GM19372 (cell line): Measurements from ENCODE around the gene CDH13.

ENCODE experiments used
- ATAC-seq: cut with Tn5 transposase; IDR thresholded peaks from one replicate; pipeline ENCODE4 v1.9.1; 2021; ENCODE audit warnings: mild to moderate bottlenecking, low read depth, moderate library complexity; ENCODE audit not compliant: unreplicated experiment

CDH13 gene

DNA sequence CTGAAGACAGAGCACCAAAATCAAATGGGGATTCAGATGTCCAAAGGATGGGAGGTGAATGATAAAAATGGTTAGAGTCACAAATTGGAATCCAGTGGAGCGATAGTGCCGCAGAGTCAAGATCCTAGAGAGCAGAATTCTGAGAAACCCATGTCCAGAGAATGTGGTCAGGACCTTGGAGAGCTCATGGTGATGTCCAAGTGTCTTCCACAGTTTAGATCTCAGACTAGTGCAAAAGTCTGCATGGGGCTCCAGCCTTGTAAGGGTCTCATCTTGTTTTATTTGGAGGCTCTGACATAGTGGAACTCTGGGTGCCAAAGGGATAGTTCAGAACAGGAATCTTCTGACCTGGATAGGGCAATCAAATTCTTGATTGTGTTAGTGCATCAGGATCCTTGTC lies 935.1 kb downstream of the CDH13 start:
- no peak for ATAC-seq

DNA sequence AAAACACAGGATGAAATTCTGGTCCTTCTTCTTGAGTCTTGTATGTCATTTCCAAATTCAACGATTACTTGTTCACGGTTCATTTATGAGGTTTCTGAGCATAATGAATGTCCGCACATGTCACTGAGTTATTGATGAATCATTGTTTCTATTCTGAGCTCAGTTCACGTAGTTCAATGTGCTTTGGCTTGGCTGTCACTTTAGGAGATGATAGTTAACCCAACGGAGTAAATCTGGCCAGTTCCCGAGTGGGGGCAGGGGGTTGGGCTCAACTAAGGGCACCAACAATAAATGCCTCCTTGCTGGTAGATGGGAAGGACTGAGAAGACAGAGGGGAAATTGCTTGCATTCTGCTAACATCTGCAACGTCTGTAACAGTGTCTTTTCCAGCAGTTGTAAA lies 941.6 kb downstream of the CDH13 start:
- ATAC-seq: no peak

- ATAC-seq: no peak
Measured at GRCh38 chr16:83574388-83574787, 947.6 kb downstream of the CDH13 start.

DNA sequence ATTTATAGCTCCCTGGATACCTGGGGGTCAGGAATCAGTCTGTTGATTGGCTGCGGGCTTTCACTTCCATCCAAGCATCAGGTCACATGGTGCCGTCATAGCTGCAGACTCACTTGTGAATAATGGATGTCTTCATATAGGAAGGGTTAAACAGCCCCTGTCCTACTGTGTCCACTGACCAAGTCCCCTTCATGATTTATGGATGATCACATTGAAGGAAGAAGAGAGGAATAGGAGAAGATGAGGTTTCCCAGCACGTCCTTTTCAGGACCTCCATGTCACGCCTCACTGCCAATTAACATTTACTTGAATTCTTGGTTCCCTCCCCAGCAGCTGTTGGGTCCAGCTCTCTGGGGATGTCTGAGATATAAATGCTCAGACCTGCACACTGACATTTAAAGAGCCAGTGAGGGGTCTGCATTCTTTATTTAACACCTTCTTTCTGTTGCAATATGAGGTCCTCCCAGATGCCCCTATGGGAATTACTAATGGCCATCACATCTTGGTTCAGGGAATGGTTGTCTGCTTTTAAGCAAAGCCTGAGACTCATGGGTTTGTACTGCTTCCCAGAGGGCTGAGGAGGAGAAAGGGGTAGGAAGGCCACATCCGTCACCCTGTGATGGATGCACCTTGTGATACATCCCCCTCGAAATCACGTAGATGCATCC lies 950.4 kb downstream of the CDH13 start:
- no peak for ATAC-seq

DNA sequence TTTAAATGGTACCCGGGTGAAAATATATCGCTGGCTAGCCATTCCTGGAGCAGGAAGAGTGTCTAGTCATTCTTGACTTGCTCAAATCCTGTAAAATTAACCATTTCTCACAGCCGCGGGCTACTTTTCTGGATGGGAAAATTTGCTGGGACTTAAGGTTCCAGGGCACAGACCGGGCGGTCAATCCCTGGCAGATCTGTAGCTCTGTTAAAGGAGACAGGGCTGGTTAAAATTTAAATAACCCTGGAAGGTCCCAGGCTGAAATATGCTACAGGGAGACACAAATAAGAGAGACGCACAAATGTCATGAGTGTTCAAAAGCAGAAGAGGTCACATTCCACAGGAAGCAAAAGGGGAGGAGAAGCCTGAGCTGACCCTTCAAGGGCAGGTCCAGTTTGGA lies 951.4 kb downstream of the CDH13 start:
- no peak for ATAC-seq

DNA sequence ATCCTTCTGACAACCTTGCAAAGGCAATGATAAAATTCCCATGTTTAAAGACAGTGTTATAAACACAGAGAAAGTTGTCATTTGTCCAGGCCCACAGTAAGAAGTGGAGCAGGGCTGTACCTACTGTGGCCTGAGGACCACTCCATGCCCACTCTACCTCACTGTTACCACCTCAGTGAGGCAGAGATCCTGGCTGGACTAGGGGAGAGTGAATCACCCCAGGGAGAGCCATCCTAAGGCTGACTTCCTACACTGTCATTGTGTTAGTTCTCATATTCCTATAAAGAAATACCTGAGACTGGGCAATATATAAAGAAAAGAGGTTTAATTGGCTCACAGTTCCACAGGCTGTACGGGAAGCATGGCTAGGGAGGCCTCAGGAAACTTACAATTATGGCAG lies 952.3 kb downstream of the CDH13 start:
- ATAC-seq: no peak

DNA sequence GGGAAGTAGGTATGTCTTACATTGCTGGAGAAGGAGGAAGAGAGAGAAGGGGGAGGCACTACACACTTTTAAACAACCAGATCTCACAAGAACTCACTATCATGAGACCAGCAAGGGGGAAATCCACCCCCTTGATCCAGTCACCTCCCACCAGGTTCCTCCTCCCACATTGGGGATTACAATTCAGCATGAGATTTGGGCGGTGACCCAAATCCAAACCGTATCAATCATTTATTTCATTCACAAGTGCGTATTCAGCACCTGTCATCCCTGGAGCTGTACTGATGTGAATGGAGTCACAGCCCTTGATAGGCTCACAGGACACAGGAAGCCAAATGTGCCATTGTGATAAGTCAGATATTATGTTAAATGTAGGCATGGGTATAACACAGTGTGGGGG lies 952.7 kb downstream of the CDH13 start:
- no peak for ATAC-seq

- ATAC-seq: no peak
Measured at GRCh38 chr16:83581082-83581481, 954.3 kb downstream of the CDH13 start.

DNA sequence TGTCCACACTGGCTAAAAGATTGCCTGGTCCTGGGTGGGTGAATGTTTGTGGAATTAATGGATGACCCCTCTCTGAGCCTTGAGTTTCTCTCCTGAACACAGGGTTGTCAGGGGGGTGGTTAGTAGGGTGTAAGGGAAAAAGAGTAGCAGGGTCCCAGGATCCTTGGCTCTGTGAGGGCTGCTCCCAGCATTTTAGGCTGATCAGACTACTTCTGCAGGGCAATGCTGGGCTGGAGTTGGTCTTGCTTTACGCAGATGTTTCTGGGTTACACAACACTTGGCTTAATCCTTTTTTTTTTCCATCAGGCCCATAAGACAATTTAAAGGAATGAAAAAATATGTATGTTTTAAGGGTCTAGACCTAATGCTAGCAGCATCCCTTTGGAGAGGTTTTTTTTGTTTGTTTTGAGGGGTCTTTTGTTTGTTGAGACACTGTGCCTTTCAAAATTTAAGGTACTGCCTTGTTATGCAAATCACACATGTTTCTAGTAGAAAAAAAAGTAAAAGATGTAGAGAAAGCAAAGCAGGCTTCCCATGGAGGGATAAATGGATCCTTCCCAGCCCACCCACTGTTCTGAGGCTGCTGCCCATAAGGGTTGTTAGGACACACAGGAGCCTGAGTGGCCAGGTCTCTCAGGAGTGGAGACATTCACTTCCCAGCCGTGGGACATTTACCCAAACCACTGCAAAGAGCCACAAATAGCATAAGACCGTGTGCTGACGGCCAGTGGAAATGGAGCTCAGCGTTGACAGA lies 955.4 kb downstream of the CDH13 start:
- no peak for ATAC-seq

DNA sequence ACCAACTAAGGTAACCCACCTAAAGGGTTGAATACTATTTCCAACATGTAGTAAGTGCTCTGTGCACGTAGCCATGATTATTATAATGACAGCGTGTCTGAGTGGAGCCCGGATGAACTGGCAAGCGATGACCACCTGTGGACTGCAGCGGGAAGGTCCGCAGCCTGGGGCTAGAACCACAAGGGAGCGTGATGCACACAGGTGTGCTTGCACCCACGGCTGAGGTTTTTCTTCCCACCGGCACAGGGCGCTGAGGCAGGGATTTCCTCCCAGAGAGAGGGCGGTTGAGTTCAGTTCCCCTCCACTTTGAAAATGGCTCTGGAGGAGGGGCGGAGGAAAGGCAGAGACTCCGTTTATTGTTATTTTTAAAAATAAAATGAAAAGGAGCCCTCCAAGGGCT lies 959.3 kb downstream of the CDH13 start:
- ATAC-seq: no peak

DNA sequence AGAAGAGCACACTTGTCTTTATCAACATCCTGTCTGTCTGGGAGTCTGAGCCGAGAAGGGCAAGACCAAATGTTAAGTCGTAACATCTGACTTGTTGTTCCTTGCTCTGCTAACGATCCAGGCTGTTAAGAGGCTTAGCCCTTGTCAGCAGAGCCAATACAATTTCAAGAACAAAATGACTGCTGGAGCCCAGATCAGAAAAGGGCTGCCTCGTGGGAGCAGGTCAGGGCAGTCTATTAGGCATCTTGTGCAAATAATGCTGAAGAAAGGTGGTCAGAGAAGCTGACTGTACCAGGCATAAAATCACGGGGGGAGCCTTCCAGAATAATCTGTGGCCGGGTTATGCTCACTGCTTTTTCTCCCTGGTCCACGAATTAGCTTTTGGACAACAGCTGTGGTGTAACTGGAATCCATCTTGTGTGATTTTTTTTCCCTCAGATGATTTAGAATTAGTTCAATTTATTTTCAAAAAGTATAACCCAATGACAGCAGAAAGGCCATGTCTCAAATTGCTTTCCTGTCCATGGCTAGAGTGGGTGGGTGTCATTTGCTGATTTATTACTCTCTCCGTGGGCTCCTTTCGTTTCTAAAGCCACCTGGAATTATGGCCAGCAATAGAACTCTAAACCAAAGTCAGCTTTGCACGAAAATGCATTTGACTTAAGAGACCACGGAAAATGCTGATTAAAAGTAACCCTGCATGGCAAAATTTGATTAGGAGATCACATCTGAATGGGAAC lies 959.9 kb downstream of the CDH13 start:
- no peak for ATAC-seq

DNA sequence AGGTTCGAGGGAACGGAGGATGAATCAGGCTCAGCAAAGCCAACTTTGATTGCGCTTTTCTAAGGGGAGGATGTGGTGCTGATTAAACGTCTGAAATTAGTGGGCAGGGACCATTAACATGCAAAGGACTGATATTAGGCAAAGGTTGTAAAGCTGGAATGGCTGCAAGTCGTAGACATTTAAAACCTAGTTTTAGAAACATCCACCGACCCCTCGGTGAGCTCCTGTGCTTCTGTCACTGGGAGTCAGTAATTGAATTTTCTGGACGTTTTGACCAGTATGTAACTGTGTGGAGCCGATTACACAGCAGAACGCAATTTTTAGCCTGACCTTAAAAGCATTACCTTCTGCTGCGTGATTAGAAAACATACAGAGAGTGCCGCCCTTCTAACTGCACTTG lies 960.4 kb downstream of the CDH13 start:
- no peak for ATAC-seq

- no peak for ATAC-seq
Measured at GRCh38 chr16:83588070-83588469, 961.3 kb downstream of the CDH13 start.

DNA sequence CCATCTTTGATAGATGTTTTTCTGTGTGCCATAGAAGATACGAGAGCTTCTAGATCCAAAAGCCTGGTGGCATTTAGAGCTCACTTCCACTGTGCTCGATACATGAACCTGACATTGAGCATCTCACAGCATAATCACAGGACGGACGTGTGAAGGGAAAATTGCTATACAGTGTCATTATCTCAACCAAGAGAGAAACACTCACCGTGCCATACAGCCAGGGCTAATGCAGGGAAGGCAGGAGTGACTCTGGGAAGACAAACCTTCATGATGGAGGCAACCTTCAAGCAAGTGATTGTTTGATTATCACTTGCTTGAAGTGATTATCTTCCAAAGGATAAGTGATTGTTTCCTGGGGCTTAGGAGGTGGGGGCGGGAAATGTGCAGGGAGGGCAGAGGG lies 962.8 kb downstream of the CDH13 start:
- no peak for ATAC-seq

GRCh38 chr16:83592778-83593177 lies 966.0 kb downstream of the CDH13 start:
- ATAC-seq: no peak

- no peak for ATAC-seq
Measured at GRCh38 chr16:83599789-83600462, 973.2 kb downstream of the CDH13 start.

GRCh38 chr16:83602761-83603722 lies 976.3 kb downstream of the CDH13 start:
- ATAC-seq: no peak

DNA sequence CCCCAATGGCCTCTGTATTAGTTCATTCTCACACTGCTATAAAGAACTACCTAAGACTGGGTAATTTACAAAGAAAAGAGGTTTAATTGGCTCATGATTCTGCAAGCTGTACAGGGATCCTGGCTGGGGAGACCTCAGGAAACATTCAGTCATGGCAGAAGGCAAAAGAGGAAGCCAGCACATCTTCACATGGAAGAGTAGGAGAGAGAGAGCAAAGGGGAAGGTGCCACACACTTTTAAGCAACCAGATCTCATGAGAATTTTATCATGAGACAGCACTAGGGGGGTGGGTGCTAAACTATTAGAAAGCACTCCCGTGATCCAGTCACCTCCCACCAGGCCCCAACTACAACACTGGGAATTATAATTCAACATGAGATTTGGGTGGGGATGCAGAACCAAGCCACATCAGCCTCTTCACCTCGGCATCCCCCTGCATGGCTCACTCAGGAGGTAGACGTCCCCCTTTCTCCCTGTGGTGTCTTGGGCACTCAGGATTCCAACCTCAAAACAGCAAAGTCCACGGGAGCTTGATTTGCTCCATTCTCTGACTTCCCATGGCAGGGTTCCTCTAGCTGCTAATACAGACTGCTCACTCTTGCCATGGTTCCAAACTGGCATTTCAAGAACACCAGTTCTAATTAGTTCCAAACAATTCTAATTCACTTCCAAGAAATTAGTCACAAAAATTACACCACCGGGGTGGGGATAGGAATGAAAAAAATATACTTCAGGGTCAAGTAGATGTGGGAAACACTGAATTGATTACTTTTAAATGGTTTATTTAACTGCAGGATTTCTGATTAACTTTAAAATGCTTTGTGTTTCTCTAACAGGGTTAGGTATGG lies 977.2 kb downstream of the CDH13 start:
- ATAC-seq: no peak

DNA sequence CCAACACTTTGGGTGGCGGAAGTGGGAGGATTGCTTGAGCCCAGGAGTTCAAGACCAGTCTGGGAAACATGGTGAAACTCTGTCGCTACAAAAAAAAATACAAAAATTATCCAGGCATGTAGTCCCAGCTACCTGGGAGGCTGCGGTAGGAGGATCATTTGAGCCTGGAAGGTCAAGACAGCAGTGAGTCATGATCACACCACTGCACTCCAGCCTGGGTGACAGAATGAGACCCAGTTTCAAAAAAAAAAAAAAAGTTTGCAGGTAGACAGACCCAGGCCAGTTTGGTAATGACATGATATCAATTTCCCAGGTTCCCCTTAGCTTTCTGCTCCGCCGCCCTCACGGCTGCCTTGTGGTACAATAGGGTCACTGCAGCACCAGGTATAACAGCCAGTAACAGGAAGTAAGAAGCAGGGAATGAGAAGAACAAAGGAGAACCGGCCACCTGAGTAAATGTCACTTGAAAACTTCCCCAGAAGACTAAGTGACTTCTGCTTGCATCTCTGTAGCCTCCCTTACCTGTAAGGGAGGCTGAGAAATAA lies 979.8 kb downstream of the CDH13 start:
- ATAC-seq: no peak
